Mesenchymal stem cell (in vitro differentiated cells and primary cell): ENCODE results near the gene RBCK1.

ENCODE experiments used
- DNase-seq: peaks from one replicate; pipeline ENCODE4 v3.0.0-alpha.2; 2013
- H2AFZ ChIP-seq: one replicate; pipeline ENCODE4 v1.6.1; 2013; ENCODE audit warnings: low read depth, mild to moderate bottlenecking, control low read depth, inconsistent platforms, low read length, moderate library complexity
- H2AK5ac ChIP-seq: 2 replicates; pipeline ENCODE4 v1.6.1; 2013; ENCODE audit warnings: low read length, moderate library complexity, mild to moderate bottlenecking, inconsistent platforms; ENCODE audit not compliant: severe bottlenecking
- H2BK120ac ChIP-seq: one replicate; pipeline ENCODE4 v1.6.1; 2013; ENCODE audit warnings: low read depth, mild to moderate bottlenecking, inconsistent platforms, low read length, moderate library complexity
- H2BK12ac ChIP-seq, 2 experiments: one replicate each; pipeline ENCODE4 v1.6.1; 2013; ENCODE audit warnings: inconsistent platforms in 2 of 2, low read length in 2 of 2, mild to moderate bottlenecking in 2 of 2, moderate library complexity in 2 of 2, control low read depth in 1 of 2
- H2BK15ac ChIP-seq: one replicate; pipeline ENCODE4 v1.6.1; 2013; ENCODE audit warnings: mild to moderate bottlenecking, low read depth, inconsistent platforms; ENCODE audit not compliant: poor library complexity, severe bottlenecking
- H2BK5ac ChIP-seq: 2 replicates; pipeline ENCODE4 v1.6.1; 2013; ENCODE audit warnings: low read depth, mild to moderate bottlenecking, low read length, control low read depth, inconsistent platforms; ENCODE audit not compliant: poor library complexity, severe bottlenecking
- H3K14ac ChIP-seq, 2 experiments: one replicate each; pipeline ENCODE4 v1.6.1; 2013; ENCODE audit warnings: inconsistent platforms in 2 of 2, low read length in 2 of 2, control low read depth in 1 of 2, mild to moderate bottlenecking in 1 of 2, moderate library complexity in 1 of 2
- H3K18ac ChIP-seq, 2 experiments: one replicate each; pipeline ENCODE4 v1.6.1; 2013; ENCODE audit warnings: inconsistent platforms in 2 of 2, low read length in 2 of 2, control low read depth in 1 of 2, low read depth in 1 of 2, mild to moderate bottlenecking in 1 of 2
- H3K23ac ChIP-seq, 2 experiments: one replicate each; pipeline ENCODE4 v1.6.1; 2013; ENCODE audit warnings: inconsistent platforms in 2 of 2, low read length in 2 of 2, mild to moderate bottlenecking in 2 of 2, moderate library complexity in 2 of 2, control low read depth in 1 of 2
- H3K27ac ChIP-seq: 2 replicates; pipeline ENCODE4 v1.5.1; 2013; ENCODE audit warnings: mild to moderate bottlenecking, moderate library complexity, low read length, control low read depth, inconsistent platforms; ENCODE audit not compliant: poor library complexity, severe bottlenecking
- H3K27me3 ChIP-seq, 2 experiments: 2 replicates each; pipeline versions ENCODE4 v1.6.1 to v1.7.0; 2013; ENCODE audit warnings: low read length in 2 of 2, mild to moderate bottlenecking in 2 of 2, moderate library complexity in 2 of 2, control low read depth in 1 of 2, inconsistent platforms in 1 of 2; ENCODE audit not compliant: control insufficient read depth in 1 of 2, insufficient read depth in 1 of 2
- H3K36me3 ChIP-seq, 2 experiments: 2 replicates each; pipeline versions ENCODE4 v1.6.1 to v1.7.0; 2013; ENCODE audit warnings: low read length in 2 of 2, control low read depth in 1 of 2, inconsistent platforms in 1 of 2, low read depth in 1 of 2, mild to moderate bottlenecking in 1 of 2; ENCODE audit not compliant: insufficient read depth in 2 of 2, control insufficient read depth in 1 of 2
- H3K4ac ChIP-seq, 2 experiments: one replicate each; pipeline ENCODE4 v1.6.1; 2013; ENCODE audit warnings: inconsistent platforms in 2 of 2, low read length in 2 of 2, mild to moderate bottlenecking in 2 of 2, moderate library complexity in 2 of 2, control low read depth in 1 of 2, low read depth in 1 of 2
- H3K4me1 ChIP-seq: 2 replicates; pipeline ENCODE4 v1.6.1; 2013; ENCODE audit warnings: low read depth, low read length, control low read depth; ENCODE audit not compliant: control insufficient read depth, insufficient read depth
- H3K4me2 ChIP-seq: 2 replicates; pipeline ENCODE4 v1.6.1; 2013; ENCODE audit warnings: low read length, mild to moderate bottlenecking, inconsistent platforms; ENCODE audit not compliant: poor library complexity, severe bottlenecking
- H3K4me3 ChIP-seq, 2 experiments: 2 replicates each; pipeline versions ENCODE4 v1.5.1 to v1.7.0; 2013; ENCODE audit warnings: low read length in 2 of 2, mild to moderate bottlenecking in 2 of 2, control low read depth in 1 of 2, low read depth in 1 of 2; ENCODE audit not compliant: insufficient read depth in 1 of 2
- H3K79me1 ChIP-seq: replicated peaks from 2 replicates; pipeline ENCODE4 v1.6.1; 2013; ENCODE audit warnings: mild to moderate bottlenecking, control low read depth, low read length, inconsistent platforms; ENCODE audit not compliant: poor library complexity, severe bottlenecking
- H3K9ac ChIP-seq: 2 replicates; pipeline ENCODE4 v1.7.0; 2013; ENCODE audit warnings: mild to moderate bottlenecking, low read length, moderate library complexity
- H3K9me3 ChIP-seq: 2 replicates; pipeline ENCODE4 v1.7.0; 2013; ENCODE audit warnings: mild to moderate bottlenecking, low read length; ENCODE audit not compliant: control insufficient read depth
- H4K8ac ChIP-seq: one replicate; pipeline ENCODE4 v1.6.1; 2013; ENCODE audit warnings: inconsistent platforms, mild to moderate bottlenecking, low read length, moderate library complexity
- H4K91ac ChIP-seq: one replicate; pipeline ENCODE4 v1.6.1; 2013; ENCODE audit warnings: mild to moderate bottlenecking, low read length, inconsistent platforms
- WGBS: methylation state at CpG from one replicate; pipeline ENCODE4 v1.1.7; 2013; ENCODE audit warnings: mixed read lengths; 5-methylcytosine and 5-hydroxymethylcytosine counted together

The RBCK1 gene

GRCh38 chr20:401682-402495 lies 6.2 kb upstream of the RBCK1 start:
- no peak overlapping the region for H3K23ac ChIP-seq
- no peak overlapping the region for H3K14ac ChIP-seq
- no peak overlapping the region for H3K4me3 ChIP-seq
- H2BK5ac ChIP-seq = no peak overlapping the region
- H3K27me3 ChIP-seq = no peaks in the 10 kb centered on the region
- peak overlapping the region; percentile 73 for H3K27ac ChIP-seq
- no peak overlapping the region for H2BK15ac ChIP-seq
- peak overlapping the region; percentile 39 for H2AK5ac ChIP-seq
- WGBS = 83% methylated on average over 8 of the region's 9 CpGs
- no peak overlapping the region for H3K18ac ChIP-seq
- peaks cover 7 to 8% of the 10 kb centered on the region in 2 experiments for H3K36me3 ChIP-seq
- no peak for DNase-seq
- no peaks in the 10 kb centered on the region for H3K79me1 ChIP-seq
- H3K4me2 ChIP-seq = peak overlapping the region; percentile 35
- no peaks in the 10 kb centered on the region for H3K9me3 ChIP-seq
- H2BK12ac ChIP-seq = no peak overlapping the region
- no peak overlapping the region for H4K91ac ChIP-seq
- no peak overlapping the region for H3K9ac ChIP-seq
- H2AFZ ChIP-seq = no peak overlapping the region
- no peak overlapping the region for H3K4ac ChIP-seq
- peaks cover 9% of the 10 kb centered on the region for H3K4me1 ChIP-seq
- no peak overlapping the region for H4K8ac ChIP-seq
- no peak overlapping the region for H2BK120ac ChIP-seq

GRCh38 chr20:402496-402885 lies 5.6 kb upstream of the RBCK1 start:
- Histone ChIP-seq H3K4me1 (peaks cover 14% of the 10 kb centered on the region), H3K4me3 (no peak overlapping the region), H3K4me2 (no peak overlapping the region), H3K4ac (no peak overlapping the region), H2BK15ac (no peak overlapping the region), H2BK120ac (no peak overlapping the region), H4K91ac (no peak overlapping the region), H3K36me3 (peaks cover 2 to 3% of the 10 kb centered on the region in 2 experiments), H3K14ac (no peak overlapping the region), H2BK12ac (no peak overlapping the region), H3K23ac (no peak overlapping the region), H2AK5ac (peak overlapping the region; percentile 89), H3K9ac (no peak overlapping the region), H2AFZ (no peak overlapping the region), H3K79me1 (peaks cover 4% of the 10 kb centered on the region), H3K27me3 (no peaks in the 10 kb centered on the region), H3K27ac (no peak overlapping the region), H4K8ac (no peak overlapping the region), H3K18ac (no peak overlapping the region), H2BK5ac (no peak overlapping the region), H3K9me3 (no peaks in the 10 kb centered on the region)
- no peak for DNase-seq
- WGBS = 95% methylated on average over 2 of the region's 2 CpGs

- Histone ChIP-seq H2AFZ (no peak overlapping the region), H2BK15ac (no peak overlapping the region), H2BK12ac (no peak overlapping the region), H3K4me3 (no peak overlapping the region), H3K9ac (no peak overlapping the region), H3K27ac (no peak overlapping the region), H3K36me3 (peaks cover 0 to 3% of the 10 kb centered on the region in 2 experiments), H3K4me1 (peaks cover 15% of the 10 kb centered on the region), H3K79me1 (peaks cover 4% of the 10 kb centered on the region), H2AK5ac (peak overlapping the region; percentile 89), H4K91ac (no peak overlapping the region), H3K4me2 (no peak overlapping the region), H3K27me3 (no peaks in the 10 kb centered on the region), H3K9me3 (no peaks in the 10 kb centered on the region), H2BK120ac (no peak overlapping the region), H3K18ac (no peak overlapping the region), H2BK5ac (no peak overlapping the region), H3K23ac (no peak overlapping the region), H3K14ac (no peak overlapping the region), H3K4ac (no peak overlapping the region), H4K8ac (no peak overlapping the region)
- DNase-seq = no peak
- WGBS = 100% methylated on average over 4 of the region's 6 CpGs
These were observed 5.1 kb upstream of the RBCK1 start for GRCh38 chr20:402898-403581.

GRCh38 chr20:403582-403957 lies 4.5 kb upstream of the RBCK1 start:
- H3K14ac ChIP-seq = no peak overlapping the region
- no peak for DNase-seq
- no peak overlapping the region for H4K8ac ChIP-seq
- no peak overlapping the region for H2BK15ac ChIP-seq
- H2BK120ac ChIP-seq = no peak overlapping the region
- no peak overlapping the region for H2BK12ac ChIP-seq
- peaks cover 0 to 6% of the 10 kb centered on the region in 2 experiments for H3K36me3 ChIP-seq
- no peak overlapping the region for H3K4me3 ChIP-seq
- no peak overlapping the region for H2AFZ ChIP-seq
- no peak overlapping the region for H3K9ac ChIP-seq
- no peak overlapping the region for H3K4me2 ChIP-seq
- H3K27me3 ChIP-seq = no peaks in the 10 kb centered on the region
- peaks cover 7% of the 10 kb centered on the region for H3K79me1 ChIP-seq
- H3K4ac ChIP-seq = no peak overlapping the region
- H2AK5ac ChIP-seq = peak overlapping the region; percentile 79
- no peaks in the 10 kb centered on the region for H3K9me3 ChIP-seq
- no peak overlapping the region for H3K23ac ChIP-seq
- no peak overlapping the region for H3K18ac ChIP-seq
- no peak overlapping the region for H3K27ac ChIP-seq
- no peak overlapping the region for H2BK5ac ChIP-seq
- peaks cover 15% of the 10 kb centered on the region for H3K4me1 ChIP-seq
- H4K91ac ChIP-seq = no peak overlapping the region
- 94% methylated on average over 2 of the region's 3 CpGs for WGBS
